Measurements from ENCODE around the gene KRT14. TPM values are rescaled to one million over a fixed set of nuclear protein-coding genes. Genes with fewer than 3 reads are reported as not detected.
"Not testable (repeated sequence)": the region's sequence is repeated elsewhere in the genome, so short reads cannot be mapped to it uniquely, and the experiment has no call there.

KRT14 gene
- total RNA-seq, 1 donor from 2014 or later, result not detected

GRCh38 chr17:41610061-41610517, 23.4 kb upstream of the KRT14 start:
- peak; percentile 35 for DNase-seq (ENCODE audit: low read depth)

DNA sequence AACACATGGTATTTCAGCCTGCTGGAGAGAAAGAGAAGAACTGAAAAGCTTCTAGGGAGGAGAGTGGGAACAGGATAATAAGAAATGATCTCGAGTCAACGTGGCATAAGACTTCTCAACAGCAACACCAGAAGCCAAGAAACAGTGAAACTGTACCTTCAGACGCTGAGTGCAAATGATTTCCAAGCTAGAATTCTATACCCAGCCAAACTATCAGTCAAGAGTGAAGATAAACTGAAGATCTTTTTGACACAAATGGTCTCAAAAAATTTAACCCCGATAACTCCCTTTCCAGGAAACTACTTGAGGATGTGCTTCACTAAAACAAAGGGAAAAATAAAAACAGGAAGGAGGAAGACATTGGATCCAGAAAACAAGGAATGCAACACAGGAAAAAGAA, 20.2 kb upstream of the KRT14 start:
- not testable (repeated sequence) for DNase-seq (ENCODE audit: low read depth)

DNA sequence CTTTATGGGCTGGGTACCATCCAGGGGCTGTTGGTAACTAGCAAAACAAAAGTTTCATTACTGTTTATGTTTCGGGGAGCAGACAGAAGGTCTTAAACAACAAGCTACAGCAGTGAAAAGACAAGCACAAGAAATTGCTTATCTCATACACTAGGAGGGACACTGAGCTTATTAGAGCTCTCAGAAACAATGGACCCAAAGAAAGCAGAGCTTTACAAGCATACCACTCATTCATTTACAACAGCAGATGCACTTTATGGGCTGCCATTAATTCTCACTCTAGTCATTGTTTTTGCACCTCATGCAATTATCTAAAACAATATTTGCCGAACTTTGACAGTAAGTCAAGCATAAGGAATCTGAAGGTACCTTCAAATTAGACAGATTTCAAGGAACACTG, 15.8 kb upstream of the KRT14 start:
- no peak for DNase-seq (ENCODE audit: low read depth)

DNA sequence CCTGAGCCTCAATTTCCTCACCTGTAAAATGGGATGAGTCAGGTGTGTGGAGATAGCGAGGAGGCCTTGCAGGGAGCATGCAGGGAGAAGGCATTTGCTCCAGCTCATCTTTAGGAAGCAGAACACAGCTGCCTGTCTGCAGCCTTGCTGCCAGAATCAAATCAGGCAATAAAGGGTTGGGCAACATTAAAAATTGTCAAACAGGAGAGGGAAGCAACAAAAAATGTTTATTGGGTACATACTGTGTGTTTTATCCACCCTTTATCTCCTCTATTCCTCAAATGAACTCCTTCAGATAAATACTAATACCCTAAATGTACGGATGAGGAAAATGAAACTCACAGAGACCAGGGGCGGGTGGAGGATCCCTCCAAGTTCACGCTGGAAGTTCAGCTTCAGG, 13.6 kb upstream of the KRT14 start:
- DNase-seq (ENCODE audit: low read depth), result no peak

- no peak for DNase-seq (ENCODE audit: low read depth)
Observed at GRCh38 chr17:41599680-41600079, 13.0 kb upstream of the KRT14 start.

GRCh38 chr17:41595585-41595984, 8.9 kb upstream of the KRT14 start:
- DNase-seq (ENCODE audit: low read depth), result no peak

DNA sequence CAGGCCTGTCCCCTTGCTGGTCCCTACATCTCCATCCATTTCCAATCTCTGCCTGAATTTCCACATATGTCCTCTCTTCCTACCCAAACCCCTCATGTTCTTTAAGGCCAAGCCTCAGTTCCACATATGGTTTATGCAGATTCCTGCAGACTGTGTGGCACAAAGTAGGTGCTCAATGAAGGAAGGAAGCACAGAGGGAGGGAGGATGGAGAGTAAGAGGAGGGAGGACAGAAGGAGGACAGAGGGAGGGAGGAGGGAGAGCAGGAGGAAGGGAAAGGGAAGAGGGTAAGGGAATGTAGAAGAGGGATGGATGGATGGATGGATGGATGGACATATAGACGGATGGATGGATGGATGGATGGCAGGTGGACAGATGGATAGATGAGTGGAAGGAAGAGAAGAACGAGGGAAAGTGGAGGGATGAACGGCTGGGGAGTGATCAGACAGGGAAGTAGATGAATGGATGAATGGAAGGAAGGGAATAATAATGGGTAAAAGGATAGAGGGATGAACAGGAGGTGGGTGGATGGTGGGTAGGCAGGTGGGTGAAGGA, 7.7 kb upstream of the KRT14 start:
- no peak for DNase-seq (ENCODE audit: low read depth)

GRCh38 chr17:41593306-41593981, 6.7 kb upstream of the KRT14 start:
- DNase-seq (ENCODE audit: low read depth), result no peak

- no peak for DNase-seq (ENCODE audit: low read depth)
Observed at GRCh38 chr17:41592601-41593305, 6.1 kb upstream of the KRT14 start.

DNA sequence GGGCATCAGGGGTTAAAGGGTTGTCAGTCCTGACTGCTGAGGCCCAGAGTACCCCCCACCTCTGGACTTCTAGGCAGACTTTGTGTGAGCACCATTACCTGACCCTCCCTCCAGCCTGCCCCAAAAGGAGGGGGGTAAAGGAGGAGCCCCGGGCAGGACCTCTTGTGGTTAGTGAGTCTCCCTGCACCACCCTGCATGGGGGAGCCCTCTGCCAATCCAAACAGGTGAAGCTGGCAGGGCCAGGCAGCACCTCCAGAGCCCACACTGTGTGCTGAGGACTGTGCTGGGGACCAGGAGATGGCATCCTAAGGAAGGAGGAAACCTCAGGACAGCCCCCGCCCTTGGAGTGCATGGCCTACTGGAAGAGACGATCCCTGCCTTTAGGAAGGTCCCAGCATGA, 2.6 kb upstream of the KRT14 start:
- DNase-seq (ENCODE audit: low read depth), result no peak

DNA sequence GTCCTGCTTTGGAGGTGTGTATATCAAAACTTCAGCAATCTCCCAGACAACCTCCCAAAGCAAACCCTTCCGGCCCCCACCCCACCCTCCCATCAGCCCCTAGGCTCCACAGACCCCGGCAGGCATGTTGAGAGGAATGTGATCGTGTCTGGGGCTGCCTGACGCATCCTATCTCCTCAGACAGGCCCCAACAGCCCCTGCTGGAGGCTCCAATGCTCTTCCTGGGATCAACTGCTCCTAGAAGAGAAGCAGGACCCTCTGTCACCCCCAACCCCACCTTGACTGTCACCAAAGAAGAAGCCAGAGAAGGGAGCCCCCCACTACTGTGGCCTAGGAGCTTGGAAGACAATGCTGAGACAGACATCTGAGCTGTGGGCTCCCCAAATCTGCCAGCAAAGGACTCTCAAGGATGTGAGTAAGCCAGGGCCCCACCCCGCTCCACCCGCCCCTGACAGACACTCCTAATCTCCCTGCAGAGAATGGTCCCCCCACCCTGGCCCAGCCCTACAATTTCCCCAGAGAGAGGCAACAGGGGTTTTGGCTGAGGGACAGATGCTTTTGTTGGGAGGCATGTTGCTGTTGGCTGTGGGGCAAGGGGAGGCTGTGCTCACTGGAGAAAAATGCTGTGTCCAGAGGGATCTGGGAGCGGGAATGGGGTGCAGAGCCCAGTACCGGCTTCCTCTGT, 1.6 kb upstream of the KRT14 start:
- DNase-seq (ENCODE audit: low read depth), result no peak

DNA sequence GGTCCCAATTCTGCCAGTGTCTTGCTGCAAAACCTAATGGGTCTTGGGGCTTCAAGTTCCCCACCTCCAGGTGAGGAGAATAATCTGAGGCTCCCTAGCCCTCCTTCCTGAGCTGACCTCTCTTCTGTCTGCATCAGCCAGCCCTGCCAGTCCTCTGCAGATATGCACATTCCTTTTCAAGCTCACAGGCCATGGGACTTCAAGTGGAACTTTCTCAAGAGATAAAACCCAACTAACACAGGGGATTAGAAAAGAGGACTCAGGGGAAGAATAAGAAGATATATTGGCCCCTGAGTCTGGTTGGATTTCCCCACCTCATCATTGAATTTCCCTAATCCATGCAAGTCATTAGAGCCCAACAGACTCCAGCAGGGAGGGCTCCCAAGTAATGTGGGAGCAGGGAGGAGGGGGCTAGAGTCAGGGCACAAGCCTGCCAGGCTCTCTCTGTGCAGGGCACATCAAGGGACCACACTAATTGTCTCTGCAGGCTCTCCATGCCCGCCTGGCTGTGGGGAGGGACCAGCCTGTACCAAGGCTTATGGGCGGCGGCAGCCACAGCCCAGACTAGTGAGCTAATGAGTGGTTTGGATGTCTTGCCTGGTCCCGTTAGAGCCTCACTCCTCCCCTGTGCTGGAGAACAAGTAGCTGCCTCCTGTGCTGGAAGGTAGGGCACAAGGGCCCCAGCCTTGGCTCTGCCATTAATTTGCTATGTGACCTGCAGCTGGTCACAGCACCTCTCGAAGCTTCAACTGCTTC, 1.2 kb downstream of the KRT14 start:
- DNase-seq (ENCODE audit: low read depth), result no peak

DNA sequence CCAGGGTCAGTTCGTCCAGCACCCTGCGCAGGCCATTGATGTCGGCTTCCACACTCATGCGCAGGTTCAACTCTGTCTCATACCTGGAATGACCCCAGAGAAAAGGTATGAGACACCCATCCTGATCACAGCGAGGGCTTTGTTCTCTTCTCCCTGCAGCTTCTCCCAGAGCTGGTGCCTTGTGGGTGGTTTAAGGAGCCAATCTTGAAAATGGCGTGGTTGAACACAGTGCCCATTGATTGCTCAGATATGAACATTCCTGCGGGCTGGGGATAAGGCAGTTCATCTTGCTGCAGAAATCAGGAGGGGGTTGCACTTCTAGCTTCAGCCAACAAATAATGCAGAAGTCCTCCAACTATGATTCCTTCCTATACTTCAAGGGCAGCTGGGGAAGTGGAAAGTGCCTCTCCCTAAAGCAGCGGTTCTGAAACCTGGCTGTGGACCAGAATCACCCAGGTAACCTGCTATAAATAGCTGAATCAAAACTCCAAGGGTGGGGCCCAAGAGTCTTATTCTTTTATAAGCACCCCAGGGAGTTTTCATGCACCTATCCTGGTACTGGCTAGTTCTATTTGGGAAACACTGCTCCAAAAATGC, 2.3 kb downstream of the KRT14 start:
- DNase-seq (ENCODE audit: low read depth), result not testable (repeated sequence)

- no peak for DNase-seq (ENCODE audit: low read depth)
Observed at GRCh38 chr17:41583137-41584127, 3.3 kb downstream of the KRT14 start.

DNA sequence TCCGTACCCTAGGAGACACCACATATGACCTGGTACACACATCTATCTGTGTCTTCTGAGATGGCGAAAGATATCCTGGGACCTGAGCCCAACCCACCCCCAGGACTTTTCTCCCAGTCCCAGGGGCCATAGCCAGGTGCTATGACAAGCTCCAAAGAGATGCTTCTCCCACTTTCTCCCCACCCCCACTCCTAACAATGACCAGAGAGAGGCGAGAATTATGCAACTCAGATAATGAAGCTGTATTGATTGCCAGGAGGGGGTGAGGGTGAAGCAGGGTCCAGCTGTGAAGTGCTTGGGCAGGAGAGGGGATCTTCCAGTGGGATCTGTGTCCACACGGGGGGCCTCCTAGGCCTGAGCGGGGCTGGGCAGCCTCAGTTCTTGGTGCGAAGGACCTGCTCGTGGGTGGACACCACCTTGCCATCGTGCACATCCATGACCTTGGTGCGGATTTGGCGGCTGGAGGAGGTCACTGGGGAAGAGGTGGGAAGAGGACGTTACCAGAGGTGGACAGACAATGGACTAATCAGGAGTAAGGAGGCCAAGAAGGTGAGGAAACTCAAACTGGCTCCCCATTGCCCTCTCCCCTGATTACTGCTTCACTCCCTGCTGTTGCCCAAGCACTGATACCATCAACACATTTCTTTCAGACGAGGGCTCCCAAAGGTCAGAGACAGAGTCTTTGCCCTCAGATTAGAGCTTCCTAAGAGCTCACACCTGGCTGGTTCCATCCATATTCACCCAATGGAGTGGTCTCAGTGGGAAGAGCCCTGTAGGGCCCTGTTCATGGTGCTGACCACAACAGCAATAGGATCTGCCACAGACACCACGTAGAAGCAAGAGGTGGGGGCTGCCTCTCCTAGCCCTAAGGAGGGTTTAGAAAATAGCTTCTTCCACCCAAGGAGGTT, 4.4 kb downstream of the KRT14 start:
- DNase-seq (ENCODE audit: low read depth), result not testable (repeated sequence)

DNA sequence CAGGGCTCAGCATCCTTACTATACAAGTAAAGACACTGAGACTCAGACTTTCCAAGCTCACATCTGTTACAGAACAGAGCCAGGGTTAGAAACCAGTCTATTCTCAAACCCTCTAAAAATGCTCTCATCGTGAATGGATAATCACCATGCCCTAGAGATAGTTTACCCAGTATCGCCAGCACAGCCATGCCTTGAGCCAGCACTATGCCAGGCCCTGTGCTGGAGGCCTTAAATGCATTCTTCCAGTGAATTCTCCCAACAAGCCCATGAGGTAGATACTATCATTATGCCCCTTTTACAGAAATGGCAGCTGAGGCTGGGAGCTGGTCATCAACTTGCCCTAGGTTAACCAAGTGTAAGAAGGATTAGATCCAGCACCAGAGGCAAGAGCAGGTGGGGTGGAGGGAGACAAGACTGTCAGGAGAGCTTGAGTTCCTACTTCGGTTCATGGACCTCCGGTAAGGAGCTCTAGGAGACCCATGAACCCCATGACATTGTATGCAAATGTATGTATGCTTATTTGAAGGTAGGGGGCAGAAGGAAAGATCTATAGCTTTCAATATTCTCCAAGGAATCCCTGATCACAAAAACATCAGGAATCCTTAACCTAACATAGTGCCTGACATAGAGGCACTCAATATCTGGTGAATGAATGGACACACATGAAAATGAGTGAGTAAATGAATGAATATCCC, 5.2 kb downstream of the KRT14 start:
- no peak for DNase-seq (ENCODE audit: low read depth)

- no peak for DNase-seq (ENCODE audit: low read depth)
Observed at GRCh38 chr17:41580687-41581365, 5.9 kb downstream of the KRT14 start.
